ENCODE measurements around the gene TPT1. TPM values are rescaled to one million over a fixed set of nuclear protein-coding genes. Genes with fewer than 3 reads are reported as not detected.

TPT1 gene
- total and polyA plus RNA-seq, 2 donors (not counting 1 experiment from before 2014, with no cell fraction given), result 2,507 to 4,871 TPM

GRCh38 chr13:45301263-45301662 lies 39.7 kb downstream of the TPT1 start:
- intact Hi-C loops (cut with micrococcal nuclease), result loop anchor here (10.0 kb wide), 1 partner anchor 176 kb away; the partner anchor contains the start of gene GTF2F2

More at GRCh38 chr13:45301263-45301662, 39.7 kb downstream of the TPT1 start:
- H3K9me3 ChIP-seq (ENCODE audit: control extremely low read depth in 1 of 3, control insufficient read depth in 2 of 3, insufficient read depth in 1 of 3, low read length in 2 of 3), result peaks cover 0 to 4% (median 0%) of the 10 kb centered on the region in 3 donors
- H3K9me3 Mint-ChIP-seq (ENCODE audit: insufficient read depth), result no peaks in the 10 kb centered on the region
- H3K4me1 Mint-ChIP-seq, result peaks cover 7% of the 10 kb centered on the region
- TF ChIP-seq EZH2 (IDR thresholded peaks at IDR 0.05; ENCODE audit: borderline replicate concordance, insufficient read depth, low read depth, low read length, poor library complexity, severe bottlenecking) (no peak), CTCF (IDR thresholded peaks at IDR 0.05) (no peak)
- H3K27ac ChIP-seq (ENCODE audit: low read length in 2 of 2), result no peak overlapping the region
- no peak for DNase-seq
- ChIA-PET POLR2A (no interaction called here), CTCF (interaction anchor here (1.2 kb wide), 1 partner anchor 8 kb away, joined by 4 read pairs; no protein-coding TSS in a partner anchor)
- no peak overlapping the region for H3K9ac ChIP-seq (ENCODE audit: low read length)
- no peaks in the 10 kb centered on the region for H3K27me3 ChIP-seq (replicated peaks in 1 of 4; ENCODE audit: control extremely low read depth in 1 of 4, control insufficient read depth in 3 of 4, insufficient read depth in 4 of 4, low read length in 3 of 4)
- H3K4me2 ChIP-seq (replicated peaks; ENCODE audit: low read depth, low read length, poor library complexity, severe bottlenecking), result no peak overlapping the region
- no peaks in the 10 kb centered on the region for H4K20me1 ChIP-seq (ENCODE audit: control insufficient read depth, insufficient read depth, low read length, poor library complexity, severe bottlenecking)
- no peaks in the 10 kb centered on the region for H3K79me2 ChIP-seq (ENCODE audit: control insufficient read depth, insufficient read depth, low read length)
- H3K4me1 ChIP-seq (ENCODE audit: control insufficient read depth in 2 of 2, insufficient read depth in 2 of 2, low read length in 2 of 2), result peaks cover 0 to 7% of the 10 kb centered on the region in 2 donors
- 87% methylated on average over 10 of the region's 11 CpGs for WGBS (ENCODE audit: insufficient coverage)
- H3K27me3 Mint-ChIP-seq, result peaks cover 10% of the 10 kb centered on the region
- ATAC-seq (ENCODE audit: low read depth), result no peak
- no peak overlapping the region for H3K4me3 ChIP-seq (ENCODE audit: control extremely low read depth in 1 of 5, extremely low read depth in 1 of 5, insufficient read depth in 1 of 5, low read depth in 2 of 5, low read length in 4 of 5)
- no peak overlapping the region for H2AFZ ChIP-seq (ENCODE audit: insufficient read depth, low read depth, low read length, poor library complexity, severe bottlenecking)
- no peaks in the 10 kb centered on the region for H3K36me3 ChIP-seq (replicated peaks in 1 of 2; ENCODE audit: control extremely low read depth in 1 of 2, control insufficient read depth in 1 of 2, extremely low read depth in 1 of 2, insufficient read depth in 2 of 2, low read length in 1 of 2)
- no peak overlapping the region for H3K27ac Mint-ChIP-seq
- H3K4me3 Mint-ChIP-seq, result no peak overlapping the region
